Nephron (organoid): Measurements from ENCODE around the gene POMGNT2.
A peak's percentile ranks its signal among the peaks of the same experiment; 100 is the strongest.

Source experiments
- H3K27ac Mint-ChIP-seq, 3 experiments: 2 replicates each; pipeline ENCODE4 v1.8.0; 2020; ENCODE audit warnings: mixed read lengths in 3 of 3, mild to moderate bottlenecking in 2 of 3, moderate library complexity in 1 of 3
- H3K27me3 Mint-ChIP-seq: 2 replicates; pipeline ENCODE4 v1.8.0; 2021; ENCODE audit warnings: low read depth, mild to moderate bottlenecking, moderate library complexity, mixed read lengths
- H3K36me3 Mint-ChIP-seq: 2 replicates; pipeline ENCODE4 v1.8.0; 2020; ENCODE audit warnings: low read depth, mixed read lengths
- H3K4me1 Mint-ChIP-seq: 2 replicates; pipeline ENCODE4 v1.8.0; 2020; ENCODE audit warnings: mixed read lengths
- H3K4me3 Mint-ChIP-seq, 3 experiments: 2 replicates each; pipeline ENCODE4 v1.8.0; 2020; ENCODE audit warnings: mild to moderate bottlenecking in 3 of 3, mixed read lengths in 3 of 3, moderate library complexity in 2 of 3
- H3K9me3 Mint-ChIP-seq: 2 replicates; pipeline ENCODE4 v1.8.0; 2020; ENCODE audit warnings: mixed read lengths
- CTCF ChIP-seq, 3 experiments: fragments of 200-600 bp; sonication (generic); IDR thresholded peaks; one replicate each; pipeline ENCODE4 v1.5.0; 2021; ENCODE audit warnings: antibody characterized with exemption in 3 of 3; ENCODE audit not compliant: unreplicated experiment in 3 of 3

Gene POMGNT2

DNA sequence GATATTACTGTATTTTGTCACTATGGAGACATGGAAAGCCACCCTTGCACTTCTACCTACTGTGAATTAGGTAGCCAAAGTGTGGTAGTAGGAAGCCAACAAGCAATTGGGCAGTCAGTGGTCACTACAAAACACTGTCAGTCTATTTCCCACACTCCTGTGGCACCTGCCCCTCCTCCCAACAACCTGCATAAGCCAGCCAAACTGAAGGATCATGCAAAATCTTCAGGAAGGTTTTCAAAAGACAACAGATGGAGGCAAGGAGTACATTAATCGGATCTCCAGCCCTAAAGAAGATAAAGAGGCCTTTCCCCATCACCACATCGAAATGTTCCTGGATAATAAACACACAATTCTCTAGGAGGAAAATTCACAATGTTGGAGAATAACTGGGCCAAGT, 11.9 kb downstream of the POMGNT2 start:
- no peak for TF ChIP-seq CTCF (IDR thresholded peaks at IDR 0.05; ENCODE audit: unreplicated experiment in 3 of 3)
- H3K4me3 Mint-ChIP-seq: no peak overlapping the region
- peaks cover 65% of the 10 kb centered on the region for H3K4me1 Mint-ChIP-seq
- no peaks in the 10 kb centered on the region for H3K36me3 Mint-ChIP-seq
- H3K27ac Mint-ChIP-seq: peak overlapping the region in 2 of 3 experiments; percentile 87 to 91
- no peaks in the 10 kb centered on the region for H3K9me3 Mint-ChIP-seq
- H3K27me3 Mint-ChIP-seq: peaks cover 3% of the 10 kb centered on the region

DNA sequence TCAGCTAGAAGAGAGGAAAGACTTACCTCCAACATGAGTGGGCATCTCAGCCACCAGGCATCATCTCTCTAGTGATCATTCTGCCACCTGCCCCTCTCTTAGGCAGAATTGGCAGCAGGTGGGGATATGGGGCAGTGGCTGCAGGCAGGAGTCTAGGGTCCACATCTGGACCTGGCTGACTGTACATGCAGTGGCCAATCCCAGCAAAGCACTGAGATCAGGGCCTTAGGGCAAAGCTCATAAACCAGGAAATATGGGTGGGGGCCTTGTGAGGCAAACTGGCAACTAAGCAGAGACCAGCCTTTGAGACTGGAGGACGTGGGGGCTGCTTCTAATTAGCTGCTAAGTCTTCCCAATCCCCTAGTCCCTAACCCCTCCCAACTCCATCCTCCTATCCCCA, 12.9 kb downstream of the POMGNT2 start:
- Mint-ChIP-seq H3K27ac (no peak overlapping the region), H3K4me1 (peaks cover 61% of the 10 kb centered on the region), H3K4me3 (no peak overlapping the region), H3K36me3 (no peaks in the 10 kb centered on the region), H3K27me3 (no peaks in the 10 kb centered on the region), H3K9me3 (no peaks in the 10 kb centered on the region)
- TF ChIP-seq CTCF (IDR thresholded peaks at IDR 0.05; ENCODE audit: unreplicated experiment in 3 of 3): no peak

DNA sequence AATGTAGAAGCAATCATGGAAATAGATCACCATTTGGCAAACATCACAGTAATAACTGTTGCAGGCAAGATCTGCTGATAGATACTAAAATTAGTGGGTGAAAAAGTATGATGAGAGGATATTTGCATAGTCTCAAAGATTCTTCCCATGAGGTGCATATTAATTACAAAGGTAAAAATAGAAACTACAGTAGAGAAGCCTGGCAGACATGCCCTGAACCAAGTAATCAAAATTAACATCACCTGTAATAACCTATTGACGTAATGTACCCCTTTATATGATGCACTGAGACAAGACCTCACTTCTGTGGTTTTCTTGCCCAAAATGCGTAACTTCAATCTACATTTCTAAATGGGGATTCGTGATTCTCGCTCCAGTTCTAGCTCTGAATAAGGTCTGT, 14.4 kb downstream of the POMGNT2 start:
- TF ChIP-seq CTCF (IDR thresholded peaks at IDR 0.05; ENCODE audit: unreplicated experiment in 3 of 3): no peak
- peaks cover 47% of the 10 kb centered on the region for H3K4me1 Mint-ChIP-seq
- no peak overlapping the region for H3K4me3 Mint-ChIP-seq
- H3K9me3 Mint-ChIP-seq: no peaks in the 10 kb centered on the region
- H3K36me3 Mint-ChIP-seq: no peaks in the 10 kb centered on the region
- no peak overlapping the region for H3K27ac Mint-ChIP-seq
- no peaks in the 10 kb centered on the region for H3K27me3 Mint-ChIP-seq

GRCh38 chr3:43090238-43090637, 15.6 kb downstream of the POMGNT2 start:
- Mint-ChIP-seq H3K4me3 (no peak overlapping the region), H3K27ac (no peak overlapping the region), H3K36me3 (peaks cover 4% of the 10 kb centered on the region), H3K4me1 (peaks cover 34% of the 10 kb centered on the region), H3K9me3 (no peaks in the 10 kb centered on the region), H3K27me3 (no peaks in the 10 kb centered on the region)
- TF ChIP-seq CTCF (IDR thresholded peaks at IDR 0.05; ENCODE audit: unreplicated experiment in 3 of 3): no peak

GRCh38 chr3:43089081-43089480, 16.8 kb downstream of the POMGNT2 start:
- Mint-ChIP-seq H3K4me1 (peaks cover 24% of the 10 kb centered on the region), H3K36me3 (peaks cover 11% of the 10 kb centered on the region), H3K27ac (peak overlapping the region in 1 of 3 experiments; percentile 31), H3K4me3 (no peak overlapping the region), H3K9me3 (no peaks in the 10 kb centered on the region), H3K27me3 (no peaks in the 10 kb centered on the region)
- no peak for TF ChIP-seq CTCF (IDR thresholded peaks at IDR 0.05; ENCODE audit: unreplicated experiment in 3 of 3)

DNA sequence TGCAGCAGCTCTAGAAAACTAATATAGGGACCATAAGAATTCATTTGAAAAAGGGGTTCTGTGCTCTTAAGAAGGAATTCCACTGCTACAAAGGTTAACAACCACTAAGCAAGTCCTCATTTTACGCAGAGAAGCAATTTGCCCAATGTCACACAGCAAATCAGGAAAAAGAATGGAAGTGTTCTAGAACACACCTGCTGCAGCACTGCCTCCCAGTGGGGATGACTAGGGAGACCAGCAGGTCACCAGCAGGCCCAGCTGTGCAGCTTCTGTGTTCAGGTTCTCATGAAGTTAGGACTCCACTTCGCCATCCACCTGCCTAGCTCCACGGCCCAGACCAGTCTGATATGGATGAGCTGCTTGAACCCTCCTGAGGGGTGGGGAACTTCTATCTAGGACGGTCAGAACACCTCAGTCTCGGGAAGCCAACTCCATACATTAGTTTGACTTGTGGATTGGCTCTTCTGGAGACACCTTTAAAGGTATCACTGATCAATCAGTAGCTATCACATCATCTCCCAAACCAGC, 18.6 kb downstream of the POMGNT2 start:
- peaks cover 9% of the 10 kb centered on the region for H3K4me1 Mint-ChIP-seq
- TF ChIP-seq CTCF (IDR thresholded peaks at IDR 0.05; ENCODE audit: unreplicated experiment in 3 of 3): no peak
- no peaks in the 10 kb centered on the region for H3K27me3 Mint-ChIP-seq
- H3K36me3 Mint-ChIP-seq: peaks cover 21% of the 10 kb centered on the region
- no peak overlapping the region for H3K4me3 Mint-ChIP-seq
- no peaks in the 10 kb centered on the region for H3K9me3 Mint-ChIP-seq
- peak overlapping the region in 1 of 3 experiments; percentile 2 for H3K27ac Mint-ChIP-seq
